H7 (cell line): ENCODE measurements around the gene ARHGEF10L. TPM values are rescaled to one million over a fixed set of nuclear protein-coding genes. Genes with fewer than 3 reads are reported as not detected.
"Not testable (repeated sequence)": the region's sequence is repeated elsewhere in the genome, so short reads cannot be mapped to it uniquely, and the experiment has no call there.

Experiments
- DNase-seq: peaks from one replicate; pipeline ENCODE4 v3.0.0; 2012
- H3K27me3 ChIP-seq: 2 replicates; pipeline ENCODE4 v1.6.0; 2011; ENCODE audit warnings: mild to moderate bottlenecking, low read length; ENCODE audit not compliant: control insufficient read depth, insufficient read depth
- H3K36me3 ChIP-seq: replicated peaks from 2 replicates; pipeline ENCODE4 v1.5.1; 2011; ENCODE audit warnings: low read length; ENCODE audit not compliant: control insufficient read depth, insufficient read depth
- H3K4me3 ChIP-seq: 2 replicates; pipeline ENCODE4 v1.5.1; 2011; ENCODE audit warnings: low read depth, mild to moderate bottlenecking, control low read depth, low read length, moderate library complexity; ENCODE audit not compliant: insufficient read depth
- total RNA-seq: library from RNA; depleted of rRNA; stranded (reverse); fragments of >200 nt; shearing (Covaris generic); gene quantifications from 2 replicates; pipeline ENCODE4 v1.2.3, GENCODE V29; 2014

Gene ARHGEF10L
- total RNA-seq, 1 experiment from 2014 or later, result 54.8 TPM

DNA sequence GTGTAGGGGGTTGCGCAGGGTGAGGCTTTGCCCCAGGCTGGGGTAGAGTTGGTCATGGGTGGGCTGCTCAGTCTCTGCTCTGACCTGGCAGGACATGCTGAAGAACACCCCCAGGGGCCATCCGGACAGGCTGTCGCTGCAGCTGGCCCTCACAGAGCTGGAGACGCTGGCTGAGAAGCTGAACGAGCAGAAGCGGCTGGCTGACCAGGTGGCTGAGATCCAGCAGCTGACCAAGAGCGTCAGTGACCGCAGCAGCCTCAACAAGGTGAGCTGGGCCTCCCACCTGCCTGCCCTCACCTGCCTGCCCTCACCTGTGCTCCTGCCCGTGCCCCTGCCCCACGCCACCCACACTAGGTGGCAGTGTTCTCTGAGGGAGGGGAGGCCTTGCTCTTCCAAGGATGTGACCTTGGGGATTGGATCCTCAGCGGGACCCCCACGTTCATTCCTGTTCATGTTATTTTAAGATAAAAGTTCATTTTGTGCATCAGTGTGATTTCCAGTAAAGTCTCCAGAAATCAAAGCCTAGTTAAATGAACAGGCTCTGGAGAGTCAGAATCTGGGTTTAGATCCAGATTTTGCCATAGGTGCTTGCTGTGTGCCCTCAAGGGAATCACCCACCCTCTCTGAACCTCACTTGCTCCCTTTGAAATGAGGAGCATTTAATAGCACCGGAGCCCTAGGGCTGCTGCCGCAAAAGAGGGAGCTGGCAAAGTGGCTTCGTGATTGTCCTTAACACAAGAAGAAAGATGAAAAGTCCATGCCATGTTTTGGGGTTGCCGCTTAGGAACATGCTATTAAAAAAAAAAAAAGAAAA lies 87.9 kb downstream of the ARHGEF10L start:
- Histone ChIP-seq H3K36me3 (peaks cover 51% of the 10 kb centered on the region), H3K27me3 (no peaks in the 10 kb centered on the region), H3K4me3 (no peak overlapping the region)
- DNase-seq, result no peak

- H3K36me3 ChIP-seq, result peaks cover 50% of the 10 kb centered on the region
- not testable (repeated sequence) for H3K4me3 ChIP-seq, H3K27me3 ChIP-seq, DNase-seq
Measured at GRCh38 chr1:17629046-17629445, 89.5 kb downstream of the ARHGEF10L start.

DNA sequence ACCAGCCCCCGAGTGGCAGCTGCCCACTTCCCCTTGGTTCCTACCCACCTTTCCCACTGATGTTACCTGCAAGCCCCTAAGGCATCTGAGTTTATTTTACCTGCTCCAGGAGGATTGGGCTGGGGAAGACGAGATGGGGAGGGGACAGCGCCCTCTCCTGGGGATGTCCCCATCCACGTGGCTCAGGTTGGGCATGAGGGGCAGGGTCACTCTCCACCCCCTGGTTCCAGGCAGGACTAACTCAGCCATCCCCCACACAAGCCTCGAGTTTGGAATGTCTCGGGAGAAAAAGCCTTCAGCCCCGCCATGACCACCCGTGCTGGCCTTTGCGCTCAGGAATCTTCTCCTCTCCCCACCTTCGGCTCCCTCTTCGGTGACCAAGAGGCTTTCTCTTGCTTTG lies 90.0 kb downstream of the ARHGEF10L start:
- DNase-seq, result peak; percentile 96
- Histone ChIP-seq H3K36me3 (peaks cover 49% of the 10 kb centered on the region), H3K27me3 (no peaks in the 10 kb centered on the region), H3K4me3 (no peak overlapping the region)

- H3K27me3 ChIP-seq, result no peaks in the 10 kb centered on the region
- no peak for DNase-seq
- peaks cover 47% of the 10 kb centered on the region for H3K36me3 ChIP-seq
- H3K4me3 ChIP-seq, result no peak overlapping the region
Measured at GRCh38 chr1:17630048-17630830, 90.7 kb downstream of the ARHGEF10L start.

DNA sequence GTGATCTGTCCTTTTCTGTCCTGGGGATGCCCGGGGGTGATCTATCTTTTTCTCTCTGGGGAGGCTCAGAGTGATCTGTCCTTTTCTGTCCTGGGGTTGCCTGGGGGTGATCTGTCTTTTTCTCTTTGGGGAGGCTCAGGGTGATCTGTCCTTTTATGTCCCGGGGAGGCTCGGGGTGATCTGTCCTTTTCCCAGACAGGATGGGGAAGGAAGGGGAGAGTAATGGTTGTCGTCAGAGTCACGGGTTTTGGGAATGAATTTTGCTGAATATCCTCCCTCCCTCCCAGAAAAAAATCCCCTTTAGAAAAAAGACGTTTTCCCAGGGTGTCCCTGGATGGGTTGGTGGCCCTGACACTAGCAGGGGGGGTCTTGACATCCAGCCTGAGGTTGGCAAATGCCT lies 91.5 kb downstream of the ARHGEF10L start:
- no peak overlapping the region for H3K4me3 ChIP-seq
- no peaks in the 10 kb centered on the region for H3K27me3 ChIP-seq
- no peak for DNase-seq
- H3K36me3 ChIP-seq, result peaks cover 51% of the 10 kb centered on the region

DNA sequence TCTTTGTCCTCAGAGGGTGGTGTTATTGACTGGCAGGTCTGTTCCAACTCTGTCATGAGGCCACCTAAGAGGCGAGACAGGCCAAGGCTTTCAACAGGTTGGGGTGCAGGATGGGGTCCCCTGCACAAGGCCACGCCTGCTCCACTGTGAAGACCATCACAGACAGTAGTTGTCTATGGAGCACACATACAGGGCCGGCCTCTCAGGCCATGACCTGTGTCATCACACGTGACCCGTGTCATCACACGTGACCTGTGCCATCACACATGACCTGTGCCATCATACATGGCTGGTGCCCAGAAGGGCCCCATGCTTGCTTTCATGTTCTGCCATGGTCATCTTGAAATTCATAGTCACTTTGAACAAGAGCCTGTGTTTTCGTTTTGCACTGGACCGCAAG lies 91.9 kb downstream of the ARHGEF10L start:
- DNase-seq, result no peak
- Histone ChIP-seq H3K27me3 (no peaks in the 10 kb centered on the region), H3K4me3 (no peak overlapping the region), H3K36me3 (peaks cover 49% of the 10 kb centered on the region)

DNA sequence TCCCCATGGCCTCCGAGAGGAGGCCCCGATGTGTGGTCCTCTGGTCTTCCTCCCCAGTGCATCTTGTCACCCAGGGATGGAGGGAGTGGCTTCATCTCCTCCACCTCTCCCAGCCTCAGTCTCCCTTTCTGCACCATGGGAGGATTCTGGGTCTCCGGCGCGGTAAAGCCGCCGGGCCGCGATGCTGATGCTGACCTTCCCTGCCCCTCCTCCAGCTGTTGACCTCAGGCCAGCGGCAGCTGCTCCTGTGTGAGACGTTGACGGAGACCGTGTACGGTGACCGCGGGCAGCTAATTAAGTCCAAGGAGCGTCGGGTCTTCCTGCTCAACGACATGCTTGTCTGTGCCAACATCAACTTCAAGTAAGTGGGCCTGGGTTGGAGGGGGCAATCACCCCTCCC lies 92.6 kb downstream of the ARHGEF10L start:
- no peak for DNase-seq
- peaks cover 52% of the 10 kb centered on the region for H3K36me3 ChIP-seq
- no peak overlapping the region for H3K4me3 ChIP-seq
- no peaks in the 10 kb centered on the region for H3K27me3 ChIP-seq

DNA sequence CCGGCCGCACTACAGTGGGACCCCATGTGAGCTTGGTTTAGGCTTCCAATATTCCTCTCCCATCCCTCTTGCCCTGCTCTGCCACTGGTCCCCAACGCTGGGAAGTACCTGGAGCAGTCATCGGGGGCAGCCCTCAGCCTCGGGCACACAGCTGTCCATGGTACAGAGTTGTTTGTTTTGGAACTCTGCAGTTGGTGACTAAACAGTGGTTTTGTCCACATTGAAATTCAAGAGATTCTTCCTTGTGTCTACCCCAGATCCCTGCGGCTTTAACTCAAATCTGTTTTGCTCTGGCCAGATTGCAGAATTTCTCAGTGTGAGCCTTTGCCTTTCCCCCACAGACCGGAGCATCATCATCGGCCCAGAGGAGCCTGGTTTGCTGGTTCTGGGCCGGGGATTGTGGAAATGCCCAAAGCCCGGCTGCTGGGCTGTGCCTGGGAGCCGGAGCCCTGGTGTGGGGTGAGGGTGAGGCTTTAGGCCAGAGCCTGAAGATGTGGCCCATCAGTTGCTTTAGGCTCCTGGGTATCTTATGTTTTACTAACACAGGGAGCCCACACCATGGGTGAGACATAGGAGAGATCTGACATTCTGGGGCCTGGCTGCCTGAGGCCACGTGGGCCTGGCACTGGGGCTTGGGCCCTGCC lies 93.2 kb downstream of the ARHGEF10L start:
- no peak for DNase-seq
- no peaks in the 10 kb centered on the region for H3K27me3 ChIP-seq

DNA sequence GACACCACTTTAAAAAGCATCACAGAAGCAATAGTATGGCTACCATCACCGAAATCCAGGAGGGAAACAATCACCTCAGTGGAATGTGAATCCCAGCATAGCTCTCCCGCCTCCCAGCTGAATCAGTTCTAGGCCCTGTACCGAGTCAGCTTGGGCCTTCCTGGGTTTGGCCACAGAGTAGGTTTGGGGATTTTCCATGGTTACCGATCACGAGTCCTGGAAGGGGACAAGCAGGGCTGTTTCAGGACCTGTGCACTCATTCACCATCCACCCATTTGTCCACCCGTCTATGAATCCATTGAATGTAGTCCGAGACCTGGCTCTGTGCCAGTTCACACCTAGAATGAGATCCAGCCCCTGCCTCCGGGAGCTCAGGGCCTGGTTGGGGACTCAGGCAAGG lies 94.2 kb downstream of the ARHGEF10L start:
- Histone ChIP-seq H3K27me3 (no peaks in the 10 kb centered on the region), H3K36me3 (peaks cover 60% of the 10 kb centered on the region), H3K4me3 (no peak overlapping the region)
- no peak for DNase-seq

More for the DNA sequence above, 93.2 kb downstream of the ARHGEF10L start:
- no peak overlapping the region for H3K4me3 ChIP-seq
- peaks cover 54% of the 10 kb centered on the region for H3K36me3 ChIP-seq

DNA sequence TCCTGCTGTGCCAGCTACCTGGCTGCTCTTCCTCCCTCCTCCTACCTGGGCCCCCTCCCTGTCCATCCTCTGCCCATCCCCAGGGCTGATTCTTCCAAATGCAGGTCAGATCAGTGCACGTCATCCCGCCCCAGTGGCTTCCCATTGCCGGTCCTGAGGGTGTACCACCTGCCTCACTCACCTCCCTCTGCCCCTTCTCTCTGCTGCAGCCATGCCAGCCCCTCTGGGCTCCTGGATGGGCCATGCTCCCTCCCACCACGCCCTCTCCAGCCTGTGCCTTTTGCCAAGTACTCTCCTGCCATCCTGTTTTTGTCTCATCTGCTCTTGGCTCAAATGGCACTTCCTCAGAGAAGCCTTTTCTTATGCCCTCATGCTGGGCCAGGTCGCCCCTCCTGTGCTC lies 95.8 kb downstream of the ARHGEF10L start:
- DNase-seq, result no peak
- Histone ChIP-seq H3K4me3 (no peak overlapping the region), H3K27me3 (no peaks in the 10 kb centered on the region), H3K36me3 (peaks cover 62% of the 10 kb centered on the region)

GRCh38 chr1:17635811-17636210 lies 96.3 kb downstream of the ARHGEF10L start:
- Histone ChIP-seq H3K4me3 (no peak overlapping the region), H3K27me3 (no peaks in the 10 kb centered on the region), H3K36me3 (peaks cover 62% of the 10 kb centered on the region)
- no peak for DNase-seq

DNA sequence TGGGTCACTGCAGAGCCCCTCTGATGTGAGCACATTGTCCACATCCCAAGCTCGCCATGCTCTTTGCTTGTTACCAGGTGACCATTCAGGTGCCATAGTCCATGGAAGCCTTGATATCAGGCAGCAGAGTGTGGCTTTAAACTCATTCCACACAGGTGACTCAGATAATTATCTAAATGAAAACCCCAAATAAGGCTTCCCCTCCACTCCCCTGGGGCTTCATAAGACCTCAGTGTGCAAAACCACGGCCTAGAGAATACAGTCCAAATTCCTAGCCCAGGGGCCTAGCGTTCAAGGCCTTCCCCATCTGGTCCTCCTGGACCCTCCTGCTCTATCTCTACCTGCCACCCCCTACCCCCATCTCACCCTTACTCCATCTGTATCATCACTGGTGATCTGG lies 97.1 kb downstream of the ARHGEF10L start:
- H3K4me3 ChIP-seq, result no peak overlapping the region
- DNase-seq, result no peak
- no peaks in the 10 kb centered on the region for H3K27me3 ChIP-seq
- H3K36me3 ChIP-seq, result peaks cover 60% of the 10 kb centered on the region

DNA sequence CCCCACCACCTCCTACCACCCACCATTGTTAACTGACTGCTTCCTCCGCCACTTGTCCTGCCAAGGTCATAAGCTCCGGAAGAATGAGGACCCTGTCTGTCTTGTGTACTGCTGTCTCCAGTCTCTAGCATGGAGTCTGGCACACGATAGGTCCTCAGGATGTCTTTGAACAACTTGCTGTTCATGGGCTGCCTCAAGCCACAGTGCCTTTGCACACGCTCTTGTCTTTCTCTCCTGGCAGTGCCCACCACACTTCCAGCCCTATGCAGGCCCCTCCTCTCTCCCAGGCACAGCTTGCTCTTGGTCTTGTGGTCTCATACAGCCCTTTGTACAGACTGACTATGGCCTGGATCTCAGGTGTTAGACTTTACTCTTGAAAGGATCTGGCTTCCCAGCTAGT lies 97.6 kb downstream of the ARHGEF10L start:
- Histone ChIP-seq H3K36me3 (peaks cover 56% of the 10 kb centered on the region), H3K4me3 (no peak overlapping the region), H3K27me3 (no peaks in the 10 kb centered on the region)
- no peak for DNase-seq

DNA sequence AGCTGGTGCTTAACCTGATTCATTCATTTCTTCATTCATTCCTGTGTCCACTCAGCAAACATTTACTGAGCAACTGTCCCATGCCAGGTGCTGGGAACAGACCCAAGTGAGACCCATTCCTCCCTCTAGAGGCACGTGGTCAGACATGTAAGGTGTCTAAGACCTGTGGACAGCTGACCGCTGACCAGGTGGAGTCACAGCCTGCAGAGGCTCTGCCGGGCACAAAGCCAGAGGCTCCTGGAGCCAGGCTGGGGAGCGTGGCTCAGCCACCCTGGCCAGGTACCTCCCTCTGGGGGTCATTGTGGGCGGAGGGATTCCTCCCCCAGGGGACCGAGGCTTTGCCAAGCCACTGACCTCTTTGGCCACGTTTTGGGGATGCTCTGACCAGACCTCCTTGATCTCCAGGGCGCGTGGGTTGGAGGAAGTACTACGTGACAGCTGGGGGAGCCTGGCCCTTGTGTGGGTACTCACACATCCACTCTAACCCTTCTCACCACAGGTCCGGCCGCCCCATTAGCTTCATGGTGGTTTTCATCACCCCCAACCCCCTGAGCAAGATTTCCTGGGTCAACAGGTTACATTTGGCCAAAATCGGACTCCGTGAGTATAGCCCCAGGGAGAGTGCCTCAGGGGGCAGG lies 100.3 kb downstream of the ARHGEF10L start:
- H3K4me3 ChIP-seq, result no peak overlapping the region
- no peaks in the 10 kb centered on the region for H3K27me3 ChIP-seq

More for the DNA sequence above, 100.3 kb downstream of the ARHGEF10L start:
- DNase-seq, result no peak
- H3K36me3 ChIP-seq, result peaks cover 41% of the 10 kb centered on the region
